Measurements from ENCODE around the gene SPDEF.

Gene SPDEF

GRCh38 chr6:34527751-34528670 is 28.1 kb downstream of the SPDEF start:
- DNase-seq (ENCODE audit: low read depth): no peak

GRCh38 chr6:34526992-34527728 is 29.0 kb downstream of the SPDEF start:
- peak; percentile 71 for DNase-seq (ENCODE audit: low read depth)

- no peak for DNase-seq (ENCODE audit: low read depth)
These were observed 29.7 kb downstream of the SPDEF start for GRCh38 chr6:34526241-34526972.

GRCh38 chr6:34525431-34526175 is 30.5 kb downstream of the SPDEF start:
- DNase-seq (ENCODE audit: low read depth): no peak

- no peak for DNase-seq (ENCODE audit: low read depth)
These were observed 31.2 kb downstream of the SPDEF start for GRCh38 chr6:34524971-34525370.

GRCh38 chr6:34524499-34524898 is 31.6 kb downstream of the SPDEF start:
- DNase-seq (ENCODE audit: low read depth): no peak

- no peak for DNase-seq (ENCODE audit: low read depth)
These were observed 32.5 kb downstream of the SPDEF start for GRCh38 chr6:34523441-34524206.

GRCh38 chr6:34522761-34523160 is 33.4 kb downstream of the SPDEF start:
- no peak for DNase-seq (ENCODE audit: low read depth)

- DNase-seq (ENCODE audit: low read depth): no peak
These were observed 34.5 kb downstream of the SPDEF start for GRCh38 chr6:34521463-34522285.

- no peak for DNase-seq (ENCODE audit: low read depth)
These were observed 35.3 kb downstream of the SPDEF start for GRCh38 chr6:34520645-34521462.

GRCh38 chr6:34519971-34520644 is 36.0 kb downstream of the SPDEF start:
- no peak for DNase-seq (ENCODE audit: low read depth)

- no peak for DNase-seq (ENCODE audit: low read depth)
These were observed 37.3 kb downstream of the SPDEF start for GRCh38 chr6:34518669-34519365.

- DNase-seq (ENCODE audit: low read depth): no peak
These were observed 38.2 kb downstream of the SPDEF start for GRCh38 chr6:34517966-34518365.

GRCh38 chr6:34517461-34517881 is 38.7 kb downstream of the SPDEF start:
- no peak for DNase-seq (ENCODE audit: low read depth)

- no peak for DNase-seq (ENCODE audit: low read depth)
These were observed 39.5 kb downstream of the SPDEF start for GRCh38 chr6:34516391-34517324.

- no peak for DNase-seq (ENCODE audit: low read depth)
These were observed 40.4 kb downstream of the SPDEF start for GRCh38 chr6:34515473-34516387.

Data from stromal cell of bone marrow (primary cell).